Stimulated activated CD8-positive, alpha-beta memory T cell treated with anti-CD3 and anti-CD28 coated beads, Interleukin-12 subunit alpha, Interleukin-12 subunit beta, amount 100 ng/mL, for 1 hour (primary cell): ENCODE data around the gene TMEM92.
"Not testable (repeated sequence)": the region's sequence is repeated elsewhere in the genome, so short reads cannot be mapped to it uniquely, and the experiment has no call there.

Experiments
- DNase-seq: peaks from one replicate; pipeline ENCODE4 v3.0.0-alpha.2; 2020; ENCODE audit warnings: low read depth

The TMEM92 gene

GRCh38 chr17:50301891-50302584, 27.8 kb downstream of the TMEM92 start:
- no peak for DNase-seq

- no peak for DNase-seq
These were observed 28.8 kb downstream of the TMEM92 start for GRCh38 chr17:50303051-50303450.

- DNase-seq: no peak
These were observed 29.3 kb downstream of the TMEM92 start for GRCh38 chr17:50303596-50303995.

GRCh38 chr17:50304781-50305404, 30.6 kb downstream of the TMEM92 start:
- no peak for DNase-seq

- no peak for DNase-seq
These were observed 33.4 kb downstream of the TMEM92 start for GRCh38 chr17:50307654-50308053.

- DNase-seq: no peak
These were observed 34.4 kb downstream of the TMEM92 start for GRCh38 chr17:50308666-50309065.

- DNase-seq: no peak
These were observed 36.3 kb downstream of the TMEM92 start for GRCh38 chr17:50310455-50311111.

GRCh38 chr17:50311112-50311460, 36.8 kb downstream of the TMEM92 start:
- DNase-seq: no peak

- no peak for DNase-seq
These were observed 37.2 kb downstream of the TMEM92 start for GRCh38 chr17:50311483-50311882.

- DNase-seq: no peak
These were observed 38.0 kb downstream of the TMEM92 start for GRCh38 chr17:50312308-50312707.

- DNase-seq: no peak
These were observed 40.3 kb downstream of the TMEM92 start for GRCh38 chr17:50314456-50315011.

- no peak for DNase-seq
These were observed 41.8 kb downstream of the TMEM92 start for GRCh38 chr17:50316016-50316587.

- DNase-seq: not testable (repeated sequence)
These were observed 42.4 kb downstream of the TMEM92 start for GRCh38 chr17:50316660-50317059.

GRCh38 chr17:50317121-50317520, 42.9 kb downstream of the TMEM92 start:
- no peak for DNase-seq

- no peak for DNase-seq
These were observed 44.4 kb downstream of the TMEM92 start for GRCh38 chr17:50318501-50319285.

GRCh38 chr17:50319306-50320004, 45.2 kb downstream of the TMEM92 start:
- DNase-seq: no peak

- DNase-seq: no peak
These were observed 48.0 kb downstream of the TMEM92 start for GRCh38 chr17:50322271-50322670.

- no peak for DNase-seq
These were observed 48.8 kb downstream of the TMEM92 start for GRCh38 chr17:50323060-50323459.

GRCh38 chr17:50325906-50326305, 51.6 kb downstream of the TMEM92 start:
- no peak for DNase-seq

GRCh38 chr17:50326831-50327364, 52.6 kb downstream of the TMEM92 start:
- no peak for DNase-seq
